Adrenal gland (tissue), 5 donors: ENCODE measurements around the gene WDR4.

Source experiments
- CTCF ChIP-seq, 6 experiments: fragments of 450-650 bp in 4 of 6; fragments of 200-600 bp in 2 of 6; sonication (generic) in 1 of 6; IDR thresholded peaks; 1 replicate in 5 of 6; 2 replicates in 1 of 6; pipeline versions ENCODE4 v1.5.1 to v1.8.0; 2016 to 2021; ENCODE audit warnings: antibody characterized with exemption in 6 of 6, mild to moderate bottlenecking in 2 of 6, moderate library complexity in 1 of 6
- POLR2A ChIP-seq, 2 donors: fragments of 450-650 bp; IDR thresholded peaks; one replicate each; pipeline ENCODE4 v1.6.1; 2017; ENCODE audit warnings: antibody characterized with exemption in 2 of 2, mild to moderate bottlenecking in 2 of 2, moderate library complexity in 1 of 2
- donor health status: DM: no; HTN: no; CAD: no.

- no peak for TF ChIP-seq CTCF (IDR thresholded peaks at IDR 0.05)
- TF ChIP-seq POLR2A (IDR thresholded peaks at IDR 0.05), result no peak
Measured at GRCh38 chr21:42925114-42925926, 46.0 kb upstream of the WDR4 start, which contains the start of gene ERVH48-1.
